Transverse colon (tissue), 4 donors: ENCODE results near the gene SUFU. TPM values are rescaled to one million over a fixed set of nuclear protein-coding genes. Genes with fewer than 3 reads are reported as not detected.

Source experiments
- DNase-seq: peaks from one replicate; pipeline ENCODE4 v3.0.0-alpha.2; 2019
- H3K27ac ChIP-seq, 4 donors: fragments of 200-600 bp; sonication (generic); 2 replicates each; pipeline ENCODE4 v1.5.1; 2016 to 2018; ENCODE audit warnings: inconsistent platforms in 4 of 4
- H3K27me3 ChIP-seq: fragments of 200-600 bp; sonication (generic); 2 replicates; pipeline ENCODE4 v1.5.1; 2017; ENCODE audit warnings: inconsistent platforms
- H3K36me3 ChIP-seq, 4 donors: fragments of 200-600 bp; sonication (generic); 2 replicates each; pipeline ENCODE4 v1.5.1; 2017 to 2019; ENCODE audit warnings: inconsistent platforms in 4 of 4
- H3K4me1 ChIP-seq, 4 donors: fragments of 200-600 bp; sonication (generic); 2 replicates each; pipeline ENCODE4 v1.5.1; 2017 to 2020; ENCODE audit warnings: inconsistent platforms in 4 of 4
- H3K4me3 ChIP-seq, 4 donors: fragments of 200-600 bp; sonication (generic); 1 replicate in 1 of 4; 2 replicates in 3 of 4; pipeline versions ENCODE4 v1.5.1 to v1.6.1; 2017 to 2019; ENCODE audit warnings: inconsistent platforms in 4 of 4
- H3K9me3 ChIP-seq, 2 donors: fragments of 200-600 bp; sonication (generic); 2 replicates each; pipeline ENCODE4 v1.5.1; 2017 to 2019; ENCODE audit warnings: inconsistent platforms in 2 of 2
- CTCF ChIP-seq, 5 experiments: fragments of 200-600 bp in 3 of 5; fragments of 450-650 bp in 2 of 5; sonication (generic) in 3 of 5; IDR thresholded peaks; 1 replicate in 2 of 5; 2 replicates in 3 of 5; pipeline ENCODE4 v1.5.1; 2016 to 2017; ENCODE audit warnings: antibody characterized with exemption in 5 of 5, inconsistent platforms in 3 of 5, mild to moderate bottlenecking in 2 of 5, moderate library complexity in 1 of 5
- EP300 ChIP-seq: sonication (generic); formaldehyde crosslinking; IDR thresholded peaks from one replicate; pipeline ENCODE4 v1.6.1; 2017; ENCODE audit warnings: antibody characterized with exemption, low read depth
- POLR2A ChIP-seq: fragments of 450-650 bp; IDR thresholded peaks from one replicate; pipeline ENCODE4 v1.6.1; 2016; ENCODE audit warnings: antibody characterized with exemption, mild to moderate bottlenecking, moderate library complexity
- POLR2AphosphoS5 ChIP-seq, 3 donors: sonication (generic); formaldehyde crosslinking; IDR thresholded peaks; one replicate each; pipeline ENCODE4 v1.6.1; 2016; ENCODE audit warnings: antibody characterized with exemption in 3 of 3
- WGBS, 2 donors: methylation state at CpG; one replicate each; pipeline ENCODE4 v1.1.5; 2018; ENCODE audit warnings: low coverage in 1 of 2; 5-methylcytosine and 5-hydroxymethylcytosine counted together
- in situ Hi-C, 4 donors: fragments of 200-750 bp; cut with MboI; loops; one replicate each; pipeline versions ENCODE4 v1.15.0 to v1.15.1; 2017; ENCODE audit warnings: low sequenced_read_pairs in 3 of 4, low pct_ligation_motif_present in 1 of 4, low pct_unique_long_range_greater_than_20kb in 1 of 4
- intact Hi-C: fragments of 100-400 bp; cut with DNase I; formaldehyde crosslinking; loops from one replicate; pipeline ENCODE4 v1.15.1; 2023; ENCODE audit warnings: low total_unique reads
- total RNA-seq, 4 donors: library from RNA; depleted of rRNA; stranded (reverse); fragments of >200 nt; gene quantifications; one replicate each; pipeline ENCODE4 v1.1.0, GENCODE V29; 2016

Gene SUFU
- total RNA-seq, 4 donors from 2014 or later: 5.4 to 13.8 (median 6.6) TPM

GRCh38 chr10:102564209-102564834 lies 60.5 kb downstream of the SUFU start:
- WGBS, 2 donors: 87 to 100% methylated on average over 1 to 10 of the region's 10 CpGs
- no peaks in the 10 kb centered on the region for H3K27me3 ChIP-seq
- in situ Hi-C loops: no loop called here
- no peaks in the 10 kb centered on the region for H3K36me3 ChIP-seq
- no peaks in the 10 kb centered on the region for H3K4me1 ChIP-seq
- intact Hi-C loops: no loop called here
- TF ChIP-seq EP300 (no peak), POLR2A (no peak), CTCF (IDR thresholded peaks at IDR 0.05) (no peak), POLR2AphosphoS5 (IDR thresholded peaks at IDR 0.05) (no peak)
- no peak overlapping the region for H3K27ac ChIP-seq
- H3K4me3 ChIP-seq: no peak overlapping the region
- no peaks in the 10 kb centered on the region for H3K9me3 ChIP-seq
- DNase-seq: no peak

- 91 to 100% methylated on average over 1 to 8 of the region's 8 CpGs for WGBS, 2 donors
- no peaks in the 10 kb centered on the region for H3K36me3 ChIP-seq
- no peak for DNase-seq
- H3K9me3 ChIP-seq: no peaks in the 10 kb centered on the region
- TF ChIP-seq POLR2AphosphoS5 (IDR thresholded peaks at IDR 0.05) (no peak), POLR2A (no peak), CTCF (IDR thresholded peaks at IDR 0.05) (no peak), EP300 (no peak)
- in situ Hi-C loops: no loop called here
- H3K27me3 ChIP-seq: no peaks in the 10 kb centered on the region
- H3K4me3 ChIP-seq: no peak overlapping the region
- intact Hi-C loops: no loop called here
- no peak overlapping the region for H3K27ac ChIP-seq
- no peaks in the 10 kb centered on the region for H3K4me1 ChIP-seq
These were observed 62.0 kb downstream of the SUFU start for GRCh38 chr10:102565793-102566192.

- Histone ChIP-seq H3K27ac (no peak overlapping the region), H3K36me3 (no peaks in the 10 kb centered on the region), H3K27me3 (no peaks in the 10 kb centered on the region), H3K4me1 (peaks cover 0 to 24% (median 0%) of the 10 kb centered on the region in 4 donors), H3K9me3 (no peaks in the 10 kb centered on the region), H3K4me3 (no peak overlapping the region)
- TF ChIP-seq EP300: no peak
- TF ChIP-seq POLR2AphosphoS5 (IDR thresholded peaks at IDR 0.05): no peak
- no peak for TF ChIP-seq CTCF (IDR thresholded peaks at IDR 0.05)
- no peak for TF ChIP-seq POLR2A
- no peak for DNase-seq
- intact Hi-C loops (loop anchor here (5.0 kb wide), 1 partner anchor 71 kb away; no protein-coding TSS in a partner anchor), in situ Hi-C loops (loop anchor here in 2 of 4 donors (10.0 to 25.0 kb wide), 2 partner anchors 64 to 191 kb away; partner anchors contain the start of gene NFKB2 (in 1 of the 2))
- WGBS, 2 donors: 72 to 75% methylated on average over 1 of the region's 1 CpG
These were observed 75.0 kb downstream of the SUFU start for GRCh38 chr10:102578782-102579181.

- Histone ChIP-seq H3K9me3 (no peaks in the 10 kb centered on the region), H3K4me1 (peaks cover 0 to 24% (median 0%) of the 10 kb centered on the region in 4 donors), H3K36me3 (no peaks in the 10 kb centered on the region), H3K27me3 (no peaks in the 10 kb centered on the region), H3K27ac (no peak overlapping the region), H3K4me3 (no peak overlapping the region)
- intact Hi-C loops: loop anchor here (5.0 kb wide), 1 partner anchor 72 kb away; no protein-coding TSS in a partner anchor
- WGBS, 2 donors: 69 to 71% methylated on average over 5 to 7 of the region's 7 CpGs
- TF ChIP-seq POLR2AphosphoS5 (IDR thresholded peaks at IDR 0.05) (no peak), CTCF (IDR thresholded peaks at IDR 0.05) (no peak), POLR2A (no peak), EP300 (no peak)
- in situ Hi-C loops: loop anchor here in 2 of 4 donors (10.0 to 25.0 kb wide), 2 partner anchors 65 to 192 kb away; partner anchors contain the start of gene NFKB2 (in 1 of the 2)
- DNase-seq: no peak
These were observed 75.6 kb downstream of the SUFU start for GRCh38 chr10:102579328-102579727.
